K562 (cell line): ENCODE measurements around the gene CERS2. TPM values are rescaled to one million over a fixed set of nuclear protein-coding genes. Genes with fewer than 3 reads are reported as not detected.
A peak's percentile ranks its signal among the peaks of the same experiment; 100 is the strongest.

ENCODE experiments used
- ASH1L ChIP-seq: fragments of 450-650 bp; IDR thresholded peaks from 2 replicates; pipeline ENCODE4 v1.6.1; 2018; ENCODE audit warnings: borderline replicate concordance, mild to moderate bottlenecking, low read depth; ENCODE audit not compliant: partially characterized antibody
- E2F1 ChIP-seq: sonication (generic); formaldehyde crosslinking; IDR thresholded peaks from 2 replicates; pipeline ENCODE4 v1.8.1; 2023; ENCODE audit warnings: mild to moderate bottlenecking, missing genetic modification reagents, moderate library complexity
- HMGXB4 ChIP-seq: sonication (generic); formaldehyde crosslinking; IDR thresholded peaks from 2 replicates; pipeline ENCODE4 v1.8.1; 2023; ENCODE audit warnings: mild to moderate bottlenecking, missing genetic modification reagents
- KHSRP ChIP-seq: fragments of 450-650 bp; IDR thresholded peaks from 2 replicates; pipeline ENCODE4 v1.6.1; 2017
- MAZ ChIP-seq, 2 experiments: fragments of 450-650 bp in 1 of 2; sonication (generic) in 1 of 2; formaldehyde crosslinking; IDR thresholded peaks in 1 of 2; conservative IDR thresholded peaks in 1 of 2; 2 replicates each; pipeline versions ENCODE4 v1.4.0 to v1.5.0; 2020; ENCODE audit warnings: mild to moderate bottlenecking in 1 of 2, missing genetic modification reagents in 1 of 2
- NFE2 ChIP-seq: IDR thresholded peaks from 2 replicates; pipeline ENCODE4 v1.6.1; 2014; ENCODE audit warnings: antibody characterized with exemption, low read depth
- TFAM ChIP-seq: fragments of 250-450 bp; sonication (Bioruptor Pico); conservative IDR thresholded peaks from 2 replicates; pipeline ENCODE4 v1.5.0; 2021; ENCODE audit warnings: mild to moderate bottlenecking, moderate library complexity
- THAP12 ChIP-seq: fragments of 250-450 bp; sonication (Bioruptor Pico); IDR thresholded peaks from 2 replicates; pipeline ENCODE4 v1.9.0; 2021; ENCODE audit warnings: mild to moderate bottlenecking, inconsistent platforms
- ZKSCAN8 ChIP-seq: fragments of 200-800 bp; sonication (Bioruptor generic); IDR thresholded peaks from 2 replicates; pipeline ENCODE4 v1.6.1; 2016; ENCODE audit warnings: missing genetic modification characterization, missing compliant biosample characterization
- polyA plus RNA-seq, 8 experiments: library from polyadenylated mRNA; depleted of rRNA in 4 of 8; stranded (reverse) in 5 of 8; unstranded in 3 of 8; fragments of >200 nt; fragmentation: Nextera tagmentation in 2 of 8; fragmentation: Illumina TruSeq in 1 of 8; extraction: Ambion mirVana in 2 of 8; extraction: Trizol in 1 of 8; gene quantifications; 2 replicates each; pipeline versions ENCODE4 v1.2.1 to v1.2.3, GENCODE V29; 2011 to 2014; ENCODE audit warnings: inconsistent platforms in 1 of 8, missing spikeins in 1 of 8
- total RNA-seq, 7 experiments: library from RNA; depleted of rRNA in 6 of 7; stranded (reverse); fragments of >200 nt in 6 of 7; fragmentation: Illumina TruSeq in 2 of 7; extraction: Trizol in 2 of 7; gene quantifications; 2 replicates each; pipeline versions ENCODE4 v1.2.1 to v1.2.3, GENCODE V29; 2011 to 2021; ENCODE audit warnings: low replicate concordance in 1 of 7

The CERS2 gene
- total and polyA plus RNA-seq, 9 of the 15 experiments (the other 6 are each of a cell fraction or from before 2014, with no cell fraction given), result 23.4 to 295 (median 132) TPM

- TF ChIP-seq E2F1 (CRISPR knock-in tag) (no peak), ZKSCAN8 (CRISPR knock-in tag) (no peak), ASH1L (no peak), KHSRP (no peak), MAZ (CRISPR knock-in tag; conservative IDR thresholded peaks at IDR 0.05 in 1 of 2, IDR thresholded peaks at IDR 0.05 in 1 of 2) (peak; percentile 61 to 77; a peak in 2 of 4 replicates), HMGXB4 (CRISPR knock-in tag) (0 out of 2 replicates have a peak, but pooled peaks have one; percentile 36), TFAM (CRISPR knock-in tag) (no peak), NFE2 (no peak), THAP12 (no peak)
These were observed at the start of gene CERS2 (continued) for GRCh38 chr1:150974580-150975478.
